ENCODE results near the gene BTG2.

The BTG2 gene

GRCh38 chr1:203271018-203271743 is 34.1 kb upstream of the BTG2 start:
- no peaks in the 10 kb centered on the region for H3K9me2 ChIP-seq (replicated peaks; ENCODE audit: insufficient read depth, low read length)
- H3K4me3 ChIP-seq (ENCODE audit: insufficient read depth, low read length, poor library complexity, severe bottlenecking), result no peak overlapping the region
- peaks cover 13% of the 10 kb centered on the region; the same call in 1 of the 2 replicates for H3K79me2 ChIP-seq (ENCODE audit: insufficient read depth, low read length)
- H3K36me3 ChIP-seq (ENCODE audit: low read length), result no peaks in the 10 kb centered on the region
- peak overlapping the region; percentile 98 for H3K27ac ChIP-seq (ENCODE audit: low read depth, low read length)
- H3F3A ChIP-seq (ENCODE audit: insufficient read depth), result peaks cover 37% of the 10 kb centered on the region
- TF ChIP-seq EZH2phosphoT487 (conservative IDR thresholded peaks at IDR 0.05; ENCODE audit: low read length) (no peak), CTCF (IDR thresholded peaks at IDR 0.05; ENCODE audit: insufficient read depth, low read length, poor library complexity, severe bottlenecking) (no peak)
- no peaks in the 10 kb centered on the region for H3K27me3 ChIP-seq (ENCODE audit: low read length)
- H3K4me2 ChIP-seq (ENCODE audit: low read depth, low read length, poor library complexity, severe bottlenecking), result peak overlapping the region; percentile 90
- H4K20me1 ChIP-seq (ENCODE audit: low read depth, low read length), result no peaks in the 10 kb centered on the region
- H2AFZ ChIP-seq (ENCODE audit: low read depth, low read length, severe bottlenecking), result no peak overlapping the region
- H3K9me3 ChIP-seq (ENCODE audit: insufficient read depth, low read length), result no peaks in the 10 kb centered on the region
- H3K9ac ChIP-seq (ENCODE audit: low read length), result peak overlapping the region; percentile 96

GRCh38 chr1:203271962-203272632 is 33.2 kb upstream of the BTG2 start:
- peaks cover 13% of the 10 kb centered on the region; the same call in 1 of the 2 replicates for H3K79me2 ChIP-seq (ENCODE audit: insufficient read depth, low read length)
- no peak overlapping the region for H2AFZ ChIP-seq (ENCODE audit: low read depth, low read length, severe bottlenecking)
- H3K27ac ChIP-seq (ENCODE audit: low read depth, low read length), result peak overlapping the region; percentile 98

GRCh38 chr1:203272633-203273205 is 32.6 kb upstream of the BTG2 start:
- Histone ChIP-seq H3F3A (ENCODE audit: insufficient read depth) (peaks cover 37% of the 10 kb centered on the region), H3K79me2 (ENCODE audit: insufficient read depth, low read length) (peaks cover 13% of the 10 kb centered on the region; the same call in 1 of the 2 replicates), H3K9me2 (replicated peaks; ENCODE audit: insufficient read depth, low read length) (no peaks in the 10 kb centered on the region), H2AFZ (ENCODE audit: low read depth, low read length, severe bottlenecking) (no peak overlapping the region), H3K4me3 (ENCODE audit: insufficient read depth, low read length, poor library complexity, severe bottlenecking) (peak overlapping the region; percentile 63), H3K4me2 (ENCODE audit: low read depth, low read length, poor library complexity, severe bottlenecking) (peak overlapping the region; percentile 90), H3K9ac (ENCODE audit: low read length) (peak overlapping the region; percentile 96), H4K20me1 (ENCODE audit: low read depth, low read length) (no peaks in the 10 kb centered on the region), H3K27ac (ENCODE audit: low read depth, low read length) (peak overlapping the region; percentile 98), H3K9me3 (ENCODE audit: insufficient read depth, low read length) (no peaks in the 10 kb centered on the region), H3K27me3 (ENCODE audit: low read length) (no peaks in the 10 kb centered on the region), H3K36me3 (ENCODE audit: low read length) (no peaks in the 10 kb centered on the region)
- no peak for TF ChIP-seq EZH2phosphoT487 (conservative IDR thresholded peaks at IDR 0.05; ENCODE audit: low read length)
- no peak for TF ChIP-seq CTCF (IDR thresholded peaks at IDR 0.05; ENCODE audit: insufficient read depth, low read length, poor library complexity, severe bottlenecking)

More at GRCh38 chr1:203271962-203272632, 33.2 kb upstream of the BTG2 start:
- no peaks in the 10 kb centered on the region for H3K9me2 ChIP-seq (replicated peaks; ENCODE audit: insufficient read depth, low read length)
- peak overlapping the region; percentile 63 for H3K4me3 ChIP-seq (ENCODE audit: insufficient read depth, low read length, poor library complexity, severe bottlenecking)
- peak overlapping the region; percentile 96 for H3K9ac ChIP-seq (ENCODE audit: low read length)
- TF ChIP-seq CTCF (IDR thresholded peaks at IDR 0.05; ENCODE audit: insufficient read depth, low read length, poor library complexity, severe bottlenecking) (no peak), EZH2phosphoT487 (conservative IDR thresholded peaks at IDR 0.05; ENCODE audit: low read length) (no peak)
- no peaks in the 10 kb centered on the region for H4K20me1 ChIP-seq (ENCODE audit: low read depth, low read length)
- no peaks in the 10 kb centered on the region for H3K9me3 ChIP-seq (ENCODE audit: insufficient read depth, low read length)
- no peaks in the 10 kb centered on the region for H3K36me3 ChIP-seq (ENCODE audit: low read length)
- no peaks in the 10 kb centered on the region for H3K27me3 ChIP-seq (ENCODE audit: low read length)
- H3F3A ChIP-seq (ENCODE audit: insufficient read depth), result peaks cover 37% of the 10 kb centered on the region
- H3K4me2 ChIP-seq (ENCODE audit: low read depth, low read length, poor library complexity, severe bottlenecking), result peak overlapping the region; percentile 90
